GM19328 (cell line): ENCODE measurements around the gene CD48.

Experiments used
- ATAC-seq: cut with Tn5 transposase; IDR thresholded peaks from one replicate; pipeline ENCODE4 v1.9.1; 2021; ENCODE audit warnings: mild to moderate bottlenecking, moderate library complexity; ENCODE audit not compliant: unreplicated experiment

The CD48 gene

GRCh38 chr1:160711602-160712311, at the start of gene CD48:
Gene CD48 (minus strand): TSS chr1:160711822. CDS start chr1:160711763, 59 bp downstream.
- ATAC-seq, result no peak

GRCh38 chr1:160761046-160761445, 49.4 kb upstream of the CD48 start:
- no peak for ATAC-seq

- ATAC-seq, result no peak
These were observed 48.1 kb upstream of the CD48 start for GRCh38 chr1:160759740-160760139.

GRCh38 chr1:160758521-160758920, 46.9 kb upstream of the CD48 start:
- ATAC-seq, result no peak

- ATAC-seq, result no peak
These were observed 45.2 kb upstream of the CD48 start for GRCh38 chr1:160756849-160757201.

GRCh38 chr1:160755911-160756848, 44.6 kb upstream of the CD48 start:
- ATAC-seq, result no peak

- ATAC-seq, result no peak
These were observed 43.8 kb upstream of the CD48 start for GRCh38 chr1:160755461-160755860.

- ATAC-seq, result no peak
These were observed 42.0 kb upstream of the CD48 start for GRCh38 chr1:160753594-160753993.

- ATAC-seq, result no peak
These were observed 41.3 kb upstream of the CD48 start for GRCh38 chr1:160752924-160753323.

- no peak for ATAC-seq
These were observed 40.8 kb upstream of the CD48 start for GRCh38 chr1:160752406-160752805.

- ATAC-seq, result no peak
These were observed 39.0 kb upstream of the CD48 start for GRCh38 chr1:160750608-160751007.

- ATAC-seq, result no peak
These were observed 37.3 kb upstream of the CD48 start for GRCh38 chr1:160748878-160749269.

- ATAC-seq, result no peak
These were observed 36.7 kb upstream of the CD48 start for GRCh38 chr1:160748181-160748877.

- ATAC-seq, result no peak
These were observed 36.1 kb upstream of the CD48 start for GRCh38 chr1:160747717-160748116.

GRCh38 chr1:160746836-160747500, 35.3 kb upstream of the CD48 start:
- ATAC-seq, result no peak

GRCh38 chr1:160745551-160745950, 33.9 kb upstream of the CD48 start:
- ATAC-seq, result no peak

- ATAC-seq, result no peak
These were observed 33.4 kb upstream of the CD48 start for GRCh38 chr1:160744852-160745520.

- no peak for ATAC-seq
These were observed 32.7 kb upstream of the CD48 start for GRCh38 chr1:160744199-160744851.

- ATAC-seq, result no peak
These were observed 31.6 kb upstream of the CD48 start for GRCh38 chr1:160743266-160743665.
